Neural cell (in vitro differentiated cells): ENCODE measurements around the gene INAFM1. TPM values are rescaled to one million over a fixed set of nuclear protein-coding genes. Genes with fewer than 3 reads are reported as not detected.

Experiments used
- H2AFZ ChIP-seq: fragments of 200-600, 300-800 bp; sonication (generic), shearing (Covaris generic); 2 replicates; pipeline ENCODE4 v1.6.0; 2014; ENCODE audit warnings: low read depth, mild to moderate bottlenecking, antibody characterized with exemption, low read length, moderate library complexity
- H3F3A ChIP-seq: fragments of 200-600 bp; shearing (Covaris generic); 2 replicates; pipeline ENCODE4 v1.6.1; 2016; ENCODE audit warnings: mild to moderate bottlenecking, moderate library complexity, mixed read lengths, antibody characterized with exemption, low read length; ENCODE audit not compliant: insufficient read depth, poor library complexity, severe bottlenecking
- H3K27ac ChIP-seq: fragments of 200-600, 300-800 bp; sonication (generic), shearing (Covaris generic); 2 replicates; pipeline ENCODE4 v1.5.1; 2014; ENCODE audit warnings: mild to moderate bottlenecking, low read length, moderate library complexity
- H3K27me3 ChIP-seq: fragments of 300-800, 200-600 bp; sonication (generic), shearing (Covaris generic); 2 replicates; pipeline ENCODE4 v1.6.0; 2014; ENCODE audit warnings: mild to moderate bottlenecking, low read depth, low read length, moderate library complexity; ENCODE audit not compliant: insufficient read depth
- H3K36me3 ChIP-seq: fragments of 300-800, 200-600 bp; sonication (generic), shearing (Covaris generic); 2 replicates; pipeline ENCODE4 v1.5.1; 2014; ENCODE audit warnings: mild to moderate bottlenecking, antibody characterized with exemption, low read length, moderate library complexity; ENCODE audit not compliant: insufficient read depth
- H3K4me2 ChIP-seq: fragments of 300-800, 200-600 bp; sonication (generic), shearing (Covaris generic); 2 replicates; pipeline ENCODE4 v1.6.0; 2014; ENCODE audit warnings: mild to moderate bottlenecking, low read length
- H3K4me3 ChIP-seq: fragments of 300-800, 200-600 bp; sonication (generic), shearing (Covaris generic); 2 replicates; pipeline ENCODE4 v1.5.1; 2014; ENCODE audit warnings: mild to moderate bottlenecking, low read length, moderate library complexity
- H3K79me2 ChIP-seq: fragments of 200-600 bp; shearing (Covaris generic); replicated peaks from 2 replicates; pipeline ENCODE4 v1.6.0; 2014; ENCODE audit warnings: mild to moderate bottlenecking, low read length, moderate library complexity; ENCODE audit not compliant: insufficient read depth
- H3K9ac ChIP-seq: fragments of 300-800, 200-600 bp; sonication (generic), shearing (Covaris generic); 2 replicates; pipeline ENCODE4 v1.6.1; 2016; ENCODE audit warnings: mild to moderate bottlenecking, low read length, mixed read lengths
- H3K9me2 ChIP-seq: fragments of 200-600 bp; shearing (Covaris generic); 2 replicates; pipeline ENCODE4 v1.6.1; 2016; ENCODE audit warnings: mild to moderate bottlenecking, low read length, mixed read lengths; ENCODE audit not compliant: insufficient read depth
- H3K9me3 ChIP-seq: fragments of 200-600, 300-800 bp; sonication (generic), shearing (Covaris generic); 2 replicates; pipeline ENCODE4 v1.6.1; 2016; ENCODE audit warnings: mild to moderate bottlenecking, mixed run types, low read length, moderate library complexity, mixed read lengths
- H4K20me1 ChIP-seq: fragments of 200-600 bp; shearing (Covaris generic); 2 replicates; pipeline ENCODE4 v1.6.1; 2016; ENCODE audit warnings: mild to moderate bottlenecking, mixed run types; ENCODE audit not compliant: insufficient read depth
- CTCF ChIP-seq: fragments of 450-650 bp; IDR thresholded peaks from 2 replicates; pipeline ENCODE4 v1.5.1; 2014; ENCODE audit warnings: antibody characterized with exemption, mild to moderate bottlenecking, moderate library complexity; ENCODE audit not compliant: poor library complexity, severe bottlenecking
- EP300 ChIP-seq: fragments of 450-650 bp; conservative IDR thresholded peaks from 2 replicates; pipeline ENCODE4 v1.6.1; 2014; ENCODE audit warnings: antibody characterized with exemption, mild to moderate bottlenecking, moderate library complexity; ENCODE audit not compliant: poor library complexity, severe bottlenecking
- EZH2 ChIP-seq: fragments of 200-600, 300-800 bp; shearing (Covaris generic), sonication (generic); IDR thresholded peaks from 2 replicates; pipeline ENCODE4 v1.6.1; 2014; ENCODE audit warnings: antibody characterized with exemption, low read length, borderline replicate concordance, mild to moderate bottlenecking; ENCODE audit not compliant: insufficient read depth, poor library complexity, severe bottlenecking
- MXI1 ChIP-seq: fragments of 450-650 bp; conservative IDR thresholded peaks from 2 replicates; pipeline ENCODE4 v1.6.1; 2014; ENCODE audit warnings: antibody characterized with exemption, mild to moderate bottlenecking; ENCODE audit not compliant: poor library complexity, severe bottlenecking
- POLR2AphosphoS5 ChIP-seq: IDR thresholded peaks from 2 replicates; pipeline ENCODE4 v1.6.1; 2012
- RAD21 ChIP-seq: fragments of 450-650 bp; conservative IDR thresholded peaks from 2 replicates; pipeline ENCODE4 v1.6.1; 2014; ENCODE audit warnings: antibody characterized with exemption, mild to moderate bottlenecking, moderate library complexity
- SMC3 ChIP-seq: fragments of 450-650 bp; conservative IDR thresholded peaks from 2 replicates; pipeline ENCODE4 v1.6.1; 2014; ENCODE audit warnings: antibody characterized with exemption, mild to moderate bottlenecking, moderate library complexity; ENCODE audit not compliant: poor library complexity
- TAF1 ChIP-seq: IDR thresholded peaks from 2 replicates; pipeline ENCODE4 v1.6.1; 2012; ENCODE audit warnings: low read depth
- polyA plus RNA-seq: library from polyadenylated mRNA; depleted of rRNA; stranded (reverse); fragments of >200 nt; gene quantifications from 2 replicates; pipeline ENCODE4 v1.2.3, GENCODE V29; 2014
- TF ChIP-seq, protein P1 (sequence below): IDR thresholded peaks from 2 replicates; pipeline ENCODE4 v1.6.1; 2012; ENCODE audit warnings: borderline replicate concordance

Gene INAFM1
- polyA plus RNA-seq, 1 donor from 2014 or later, result 11.5 TPM

DNA sequence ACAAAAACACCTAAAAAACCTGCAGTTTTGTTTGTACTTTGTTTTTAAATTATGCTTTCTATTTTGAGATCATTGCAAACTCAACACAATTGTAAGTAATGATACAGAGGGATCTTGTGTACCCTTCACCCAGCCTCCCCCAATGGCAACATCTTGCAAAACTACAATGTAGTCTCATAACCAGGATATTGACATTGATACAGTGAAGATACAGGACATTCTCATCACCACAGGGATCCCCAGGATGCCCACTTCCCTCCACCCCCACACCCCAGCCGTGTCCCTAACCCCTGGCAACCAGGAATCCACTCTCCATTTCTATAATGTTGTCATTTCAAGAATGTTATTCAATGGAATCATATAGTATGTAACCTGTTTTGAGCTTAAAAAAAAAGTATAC is 46.9 kb downstream of the INAFM1 start:
- no peak overlapping the region for H3K27ac ChIP-seq
- H2AFZ ChIP-seq, result no peak overlapping the region
- H3K79me2 ChIP-seq, result no peaks in the 10 kb centered on the region
- H3K27me3 ChIP-seq, result no peaks in the 10 kb centered on the region
- no peaks in the 10 kb centered on the region for H3K36me3 ChIP-seq
- no peak overlapping the region for H3K4me3 ChIP-seq
- H3K9me3 ChIP-seq, result no peaks in the 10 kb centered on the region
- no peaks in the 10 kb centered on the region for H3K9me2 ChIP-seq
- no peak overlapping the region for H3K9ac ChIP-seq
- TF ChIP-seq MXI1 (no peak), POLR2AphosphoS5 (no peak), EP300 (no peak), SMC3 (no peak), RAD21 (no peak), TAF1 (no peak), CTCF (no peak), EZH2 (no peak)
- TF ChIP-seq, protein P1, sequence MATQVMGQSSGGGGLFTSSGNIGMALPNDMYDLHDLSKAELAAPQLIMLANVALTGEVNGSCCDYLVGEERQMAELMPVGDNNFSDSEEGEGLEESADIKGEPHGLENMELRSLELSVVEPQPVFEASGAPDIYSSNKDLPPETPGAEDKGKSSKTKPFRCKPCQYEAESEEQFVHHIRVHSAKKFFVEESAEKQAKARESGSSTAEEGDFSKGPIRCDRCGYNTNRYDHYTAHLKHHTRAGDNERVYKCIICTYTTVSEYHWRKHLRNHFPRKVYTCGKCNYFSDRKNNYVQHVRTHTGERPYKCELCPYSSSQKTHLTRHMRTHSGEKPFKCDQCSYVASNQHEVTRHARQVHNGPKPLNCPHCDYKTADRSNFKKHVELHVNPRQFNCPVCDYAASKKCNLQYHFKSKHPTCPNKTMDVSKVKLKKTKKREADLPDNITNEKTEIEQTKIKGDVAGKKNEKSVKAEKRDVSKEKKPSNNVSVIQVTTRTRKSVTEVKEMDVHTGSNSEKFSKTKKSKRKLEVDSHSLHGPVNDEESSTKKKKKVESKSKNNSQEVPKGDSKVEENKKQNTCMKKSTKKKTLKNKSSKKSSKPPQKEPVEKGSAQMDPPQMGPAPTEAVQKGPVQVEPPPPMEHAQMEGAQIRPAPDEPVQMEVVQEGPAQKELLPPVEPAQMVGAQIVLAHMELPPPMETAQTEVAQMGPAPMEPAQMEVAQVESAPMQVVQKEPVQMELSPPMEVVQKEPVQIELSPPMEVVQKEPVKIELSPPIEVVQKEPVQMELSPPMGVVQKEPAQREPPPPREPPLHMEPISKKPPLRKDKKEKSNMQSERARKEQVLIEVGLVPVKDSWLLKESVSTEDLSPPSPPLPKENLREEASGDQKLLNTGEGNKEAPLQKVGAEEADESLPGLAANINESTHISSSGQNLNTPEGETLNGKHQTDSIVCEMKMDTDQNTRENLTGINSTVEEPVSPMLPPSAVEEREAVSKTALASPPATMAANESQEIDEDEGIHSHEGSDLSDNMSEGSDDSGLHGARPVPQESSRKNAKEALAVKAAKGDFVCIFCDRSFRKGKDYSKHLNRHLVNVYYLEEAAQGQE, result no peak
- no peaks in the 10 kb centered on the region for H3F3A ChIP-seq
- no peak overlapping the region for H3K4me2 ChIP-seq
- H4K20me1 ChIP-seq, result no peaks in the 10 kb centered on the region

DNA sequence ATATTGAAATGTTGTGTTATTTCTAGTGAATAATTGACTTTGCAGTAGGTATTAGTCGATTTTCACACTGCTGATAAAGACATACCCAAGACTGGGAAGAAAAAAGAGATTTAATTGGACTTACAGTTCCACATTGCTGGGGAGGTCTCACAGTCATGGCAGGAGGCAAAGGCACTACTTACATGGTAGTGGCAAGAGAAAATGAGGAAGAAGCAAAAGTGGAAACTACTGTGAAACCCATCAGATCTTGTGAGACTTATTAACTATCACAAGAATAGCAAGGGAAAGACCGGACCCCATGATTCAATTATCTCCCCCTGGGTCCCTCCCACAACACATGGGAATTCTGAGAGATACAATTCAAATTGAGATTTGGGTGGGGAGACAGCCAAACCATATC is 47.4 kb downstream of the INAFM1 start:
- Histone ChIP-seq H4K20me1 (no peaks in the 10 kb centered on the region), H3K27me3 (no peaks in the 10 kb centered on the region), H3K9me2 (no peaks in the 10 kb centered on the region), H3K4me2 (no peak overlapping the region), H3K4me3 (no peak overlapping the region), H3K79me2 (no peaks in the 10 kb centered on the region), H3F3A (no peaks in the 10 kb centered on the region), H3K9ac (no peak overlapping the region), H3K9me3 (no peaks in the 10 kb centered on the region), H3K36me3 (no peaks in the 10 kb centered on the region), H3K27ac (no peak overlapping the region), H2AFZ (no peak overlapping the region)
- TF ChIP-seq TAF1 (no peak), EZH2 (no peak), EP300 (no peak), MXI1 (no peak), POLR2AphosphoS5 (no peak), CTCF (no peak), SMC3 (no peak), RAD21 (no peak)
- TF ChIP-seq, protein P1, result no peak
